ENCODE data around the gene CKAP2L.

Gene CKAP2L

DNA sequence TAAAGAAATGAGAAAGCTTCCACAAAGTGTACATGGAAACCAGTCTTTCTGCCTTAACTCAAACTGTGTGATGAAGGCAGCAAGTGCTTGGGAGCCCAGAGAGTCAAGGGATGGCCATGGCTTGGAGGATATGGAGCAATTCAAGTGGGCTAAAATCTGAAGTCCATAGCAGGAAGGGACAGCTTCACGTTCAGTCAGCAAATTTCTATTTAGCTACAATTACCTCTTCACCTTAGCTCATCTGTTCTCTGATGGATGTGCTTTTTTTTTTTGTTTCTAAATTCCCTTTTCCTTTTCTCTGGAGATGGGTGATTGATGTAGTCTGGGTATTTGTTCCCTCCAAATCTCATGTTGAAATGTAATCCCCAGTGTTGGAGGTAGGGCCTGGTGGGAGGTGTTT lies 24.8 kb upstream of the CKAP2L start:
- H3K9me3 ChIP-seq (replicated peaks; ENCODE audit: low read length), result no peaks in the 10 kb centered on the region
- H3K4me2 ChIP-seq (ENCODE audit: low read length), result no peak overlapping the region
- peaks cover 4% of the 10 kb centered on the region for H3K4me1 ChIP-seq (ENCODE audit: control insufficient read depth, insufficient read depth, low read length)
- no peak overlapping the region for H3K9ac ChIP-seq (ENCODE audit: low read depth, low read length)
- H3K4me3 ChIP-seq (ENCODE audit: low read length), result no peak overlapping the region
- no peaks in the 10 kb centered on the region for H3K27me3 ChIP-seq (ENCODE audit: control insufficient read depth, insufficient read depth, low read length)
- H3K36me3 ChIP-seq (ENCODE audit: insufficient read depth, low read length), result no peaks in the 10 kb centered on the region

DNA sequence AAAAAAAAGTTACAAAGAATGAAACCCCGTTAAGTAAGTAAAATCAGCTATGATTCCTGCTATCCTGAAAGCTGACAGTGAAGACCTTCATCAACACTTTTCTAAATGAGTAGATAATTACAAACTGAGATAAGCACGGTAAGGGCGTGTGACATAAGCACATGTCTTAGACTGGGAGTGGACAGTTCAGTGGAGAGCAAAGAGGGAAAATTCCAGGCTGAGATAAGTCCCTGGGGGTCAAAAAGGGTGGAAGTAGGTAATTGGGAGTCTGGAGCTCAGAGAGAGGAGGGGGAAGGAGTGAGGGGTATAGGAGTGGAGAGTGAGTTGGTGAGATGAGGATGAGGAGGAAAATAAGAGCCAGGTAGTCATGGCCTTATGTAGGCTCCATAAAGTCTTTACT lies 24.2 kb upstream of the CKAP2L start:
- Histone ChIP-seq H3K4me2 (ENCODE audit: low read length) (no peak overlapping the region), H3K9me3 (replicated peaks; ENCODE audit: low read length) (no peaks in the 10 kb centered on the region), H3K27me3 (ENCODE audit: control insufficient read depth, insufficient read depth, low read length) (no peaks in the 10 kb centered on the region), H3K9ac (ENCODE audit: low read depth, low read length) (no peak overlapping the region), H3K36me3 (ENCODE audit: insufficient read depth, low read length) (no peaks in the 10 kb centered on the region), H3K4me3 (ENCODE audit: low read length) (no peak overlapping the region), H3K4me1 (ENCODE audit: control insufficient read depth, insufficient read depth, low read length) (peaks cover 4% of the 10 kb centered on the region)

DNA sequence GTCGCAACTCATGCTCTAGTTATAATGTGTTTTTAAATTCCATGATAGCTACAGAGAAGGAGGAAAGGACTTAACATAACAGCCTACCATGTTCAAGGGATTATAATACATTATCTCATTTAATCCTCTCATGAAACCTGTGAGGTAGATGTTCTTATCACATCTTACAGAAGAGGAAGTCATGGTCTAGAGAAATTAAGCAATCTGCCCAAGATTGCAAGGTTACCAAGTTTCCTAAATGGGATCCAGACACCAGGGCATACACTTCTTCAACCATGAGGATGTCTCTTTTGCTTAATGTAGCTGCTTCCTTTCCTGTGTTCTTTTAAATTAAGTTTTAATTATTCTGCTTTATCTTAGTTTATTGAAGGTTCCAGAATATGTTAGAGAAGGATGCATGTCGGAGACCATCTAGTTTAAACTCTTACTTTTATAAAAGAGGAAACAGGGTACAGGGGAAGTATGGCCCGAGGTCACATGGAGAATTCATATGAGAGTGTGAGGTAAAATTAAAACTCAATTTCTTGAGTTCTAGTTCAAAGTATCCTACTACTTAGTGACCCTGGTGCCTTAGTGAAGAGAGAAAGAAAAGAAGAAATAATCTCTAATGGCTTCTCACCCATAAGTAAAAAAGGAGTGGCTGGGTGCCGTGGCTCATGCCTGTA lies 23.5 kb upstream of the CKAP2L start:
- H3K4me3 ChIP-seq (ENCODE audit: low read length), result no peak overlapping the region
- H3K4me2 ChIP-seq (ENCODE audit: low read length), result no peak overlapping the region
- no peaks in the 10 kb centered on the region for H3K27me3 ChIP-seq (ENCODE audit: control insufficient read depth, insufficient read depth, low read length)
- no peak overlapping the region for H3K9ac ChIP-seq (ENCODE audit: low read depth, low read length)
- no peaks in the 10 kb centered on the region for H3K36me3 ChIP-seq (ENCODE audit: insufficient read depth, low read length)
- peaks cover 4% of the 10 kb centered on the region for H3K4me1 ChIP-seq (ENCODE audit: control insufficient read depth, insufficient read depth, low read length)
- H3K9me3 ChIP-seq (replicated peaks; ENCODE audit: low read length), result no peaks in the 10 kb centered on the region

DNA sequence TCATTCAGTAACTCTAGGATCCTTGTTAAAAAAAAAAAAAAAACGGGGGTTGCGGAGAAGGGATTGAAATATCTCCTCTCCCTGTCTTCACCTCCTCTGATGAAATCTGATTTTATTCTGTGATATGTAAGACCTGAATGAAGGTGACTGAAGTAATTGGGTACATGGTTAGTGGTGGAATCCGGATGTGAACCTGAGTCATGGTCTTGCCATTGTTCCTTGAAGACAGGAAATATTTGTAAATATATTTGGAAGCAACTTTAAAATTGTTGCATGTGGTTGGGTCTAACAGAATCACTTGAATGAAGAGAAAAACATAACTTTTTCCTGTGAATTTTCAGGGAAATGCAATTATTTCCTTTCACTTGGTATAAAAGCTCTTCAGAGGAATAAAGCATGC lies 22.9 kb upstream of the CKAP2L start:
- Histone ChIP-seq H3K4me3 (ENCODE audit: low read length) (no peak overlapping the region), H3K9me3 (replicated peaks; ENCODE audit: low read length) (no peaks in the 10 kb centered on the region), H3K36me3 (ENCODE audit: insufficient read depth, low read length) (no peaks in the 10 kb centered on the region), H3K9ac (ENCODE audit: low read depth, low read length) (no peak overlapping the region), H3K4me2 (ENCODE audit: low read length) (no peak overlapping the region), H3K27me3 (ENCODE audit: control insufficient read depth, insufficient read depth, low read length) (no peaks in the 10 kb centered on the region), H3K4me1 (ENCODE audit: control insufficient read depth, insufficient read depth, low read length) (peaks cover 4% of the 10 kb centered on the region)

DNA sequence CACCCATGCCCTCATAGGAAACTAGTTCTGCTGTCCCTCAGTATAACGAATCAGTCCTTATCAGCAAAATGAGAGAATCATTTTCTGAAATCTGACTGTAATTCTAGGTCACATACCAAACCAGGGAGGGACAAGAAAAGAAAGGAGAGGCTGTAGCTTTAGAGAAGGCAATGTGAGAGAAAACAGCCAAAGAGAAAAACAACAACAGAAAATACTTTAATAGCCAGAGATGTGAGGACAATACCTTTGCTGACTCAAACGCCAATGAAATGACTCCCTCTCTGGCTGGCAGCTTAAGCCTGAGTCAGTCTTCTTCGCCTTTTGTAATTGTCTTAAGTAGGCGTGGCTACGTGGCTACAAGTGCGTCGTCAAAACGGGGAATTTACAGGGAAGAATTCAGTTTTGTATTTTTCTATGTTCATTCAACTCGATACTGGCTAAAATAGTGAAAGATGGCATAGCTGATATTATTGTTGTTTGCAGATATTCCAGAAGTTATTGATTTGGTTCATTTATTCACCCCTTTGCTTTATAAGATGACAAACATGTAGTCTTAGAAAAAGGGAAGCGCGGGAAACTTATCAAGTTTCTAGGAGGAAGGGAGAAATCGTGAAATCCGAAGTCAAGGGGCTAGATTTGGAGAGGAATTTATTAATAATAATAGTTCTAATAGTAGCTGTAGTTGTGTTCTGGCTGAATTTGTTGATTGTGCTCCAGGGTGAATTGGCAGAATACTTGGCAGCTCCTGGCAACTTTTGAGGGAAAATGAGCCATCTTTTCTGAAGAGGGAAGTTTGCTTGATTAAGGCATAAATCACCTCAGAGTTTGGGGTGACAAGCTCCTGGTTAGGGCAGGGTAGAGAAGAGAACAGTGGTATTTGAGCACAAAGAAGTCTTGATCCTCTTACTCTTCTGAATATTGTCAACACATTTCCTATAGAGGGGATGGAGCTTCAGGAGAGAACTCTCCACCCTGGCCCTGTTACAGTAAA lies 20.1 kb upstream of the CKAP2L start, which contains the start of gene IL1A:
Gene IL1A, minus strand, starts transcription at position 295 of the 991 bp plus-strand sequence. CDS start 723 bp downstream, outside the sequence.
- H3K9ac ChIP-seq (ENCODE audit: low read depth, low read length), result no peak within 1 kb of the TSS
- H3K27me3 ChIP-seq (ENCODE audit: control insufficient read depth, insufficient read depth, low read length), result no peaks in the 10 kb centered on the region
- H3K9me3 ChIP-seq (replicated peaks; ENCODE audit: low read length), result no peaks in the 10 kb centered on the region
- no peaks in the 10 kb centered on the region for H3K36me3 ChIP-seq (ENCODE audit: insufficient read depth, low read length)
- peaks cover 4% of the 10 kb centered on the region for H3K4me1 ChIP-seq (ENCODE audit: control insufficient read depth, insufficient read depth, low read length)
- H3K4me2 ChIP-seq (ENCODE audit: low read length), result peak within 1 kb of the TSS; percentile 51
- no peak within 1 kb of the TSS for H3K4me3 ChIP-seq (ENCODE audit: low read length)

DNA sequence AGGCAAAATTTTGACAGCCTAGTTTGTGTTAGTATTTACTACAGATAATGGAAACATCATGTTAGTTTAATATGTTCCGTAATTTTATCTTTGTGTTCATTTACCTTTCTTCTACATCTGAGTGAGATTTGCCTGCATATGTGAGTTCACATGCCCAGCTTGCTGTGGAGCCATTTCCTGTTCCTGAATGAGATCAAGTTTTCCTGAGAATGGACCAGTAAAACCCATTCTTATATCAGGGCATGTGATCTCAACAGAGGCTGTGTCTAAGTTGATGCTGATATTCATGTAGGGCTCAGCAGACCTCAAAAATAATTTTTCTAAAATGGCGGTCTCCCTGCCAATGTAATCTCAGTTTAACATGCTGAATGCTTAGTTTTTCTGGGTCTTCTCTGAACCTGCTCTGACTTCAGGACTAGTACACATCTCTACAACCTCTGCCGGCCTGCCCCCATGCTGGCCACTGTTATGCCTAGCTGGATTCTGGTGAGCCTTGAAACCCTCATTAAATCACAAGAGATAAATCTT lies 18.8 kb upstream of the CKAP2L start:
- Histone ChIP-seq H3K4me2 (ENCODE audit: low read length) (no peak overlapping the region), H3K4me3 (ENCODE audit: low read length) (no peak overlapping the region), H3K4me1 (ENCODE audit: control insufficient read depth, insufficient read depth, low read length) (peaks cover 4% of the 10 kb centered on the region), H3K9ac (ENCODE audit: low read depth, low read length) (no peak overlapping the region), H3K27me3 (ENCODE audit: control insufficient read depth, insufficient read depth, low read length) (no peaks in the 10 kb centered on the region), H3K36me3 (ENCODE audit: insufficient read depth, low read length) (no peaks in the 10 kb centered on the region), H3K9me3 (replicated peaks; ENCODE audit: low read length) (no peaks in the 10 kb centered on the region)

DNA sequence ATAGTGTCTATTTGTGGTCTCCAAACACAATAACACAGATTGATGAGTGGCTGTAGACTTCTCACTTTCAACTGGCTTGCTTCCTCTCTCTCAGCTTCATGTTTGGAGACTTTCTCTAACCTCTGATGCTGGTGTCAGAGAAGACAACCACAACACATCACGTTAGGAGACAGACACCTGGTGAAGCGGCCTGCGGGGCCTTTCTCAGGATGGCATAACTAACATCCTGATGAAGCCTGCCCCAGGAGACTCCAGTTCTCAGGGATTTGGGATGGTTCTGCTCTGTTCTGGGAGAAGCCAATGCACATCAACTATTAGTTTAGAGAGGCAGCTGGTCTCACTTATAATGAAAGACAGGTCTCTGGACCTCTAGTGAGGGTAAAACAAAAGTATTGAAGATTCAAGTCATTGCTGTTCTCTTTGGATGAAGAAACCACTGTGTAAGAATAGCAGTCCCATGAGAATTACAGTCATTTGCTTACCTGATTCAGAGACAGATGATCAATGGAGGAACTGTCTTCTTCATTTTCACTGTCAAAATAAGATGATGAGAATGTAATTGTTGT lies 17.9 kb upstream of the CKAP2L start:
- no peak overlapping the region for H3K4me3 ChIP-seq (ENCODE audit: low read length)
- no peaks in the 10 kb centered on the region for H3K9me3 ChIP-seq (replicated peaks; ENCODE audit: low read length)
- no peak overlapping the region for H3K4me2 ChIP-seq (ENCODE audit: low read length)
- H3K4me1 ChIP-seq (ENCODE audit: control insufficient read depth, insufficient read depth, low read length), result peaks cover 4% of the 10 kb centered on the region
- no peaks in the 10 kb centered on the region for H3K27me3 ChIP-seq (ENCODE audit: control insufficient read depth, insufficient read depth, low read length)
- no peak overlapping the region for H3K9ac ChIP-seq (ENCODE audit: low read depth, low read length)
- H3K36me3 ChIP-seq (ENCODE audit: insufficient read depth, low read length), result no peaks in the 10 kb centered on the region

DNA sequence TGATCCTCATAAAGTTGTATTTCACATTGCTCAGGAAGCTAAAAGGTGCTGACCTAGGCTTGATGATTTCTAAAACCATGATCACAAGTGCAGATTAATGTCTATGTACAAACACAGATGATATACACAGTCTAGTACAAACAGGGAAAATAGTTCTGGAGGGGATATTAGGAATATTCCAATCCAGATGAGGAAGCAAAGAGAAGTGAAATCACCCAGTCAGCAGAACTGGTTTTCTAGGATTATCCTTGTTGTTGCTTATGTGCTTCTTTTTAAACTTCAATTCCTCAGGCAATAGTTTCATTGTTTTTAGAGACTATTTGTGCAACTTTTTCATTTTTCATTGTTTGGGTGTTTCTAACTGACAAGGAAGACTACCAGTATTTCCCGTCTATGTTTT lies 15.2 kb upstream of the CKAP2L start:
- Histone ChIP-seq H3K4me1 (ENCODE audit: control insufficient read depth, insufficient read depth, low read length) (peaks cover 4% of the 10 kb centered on the region), H3K9ac (ENCODE audit: low read depth, low read length) (no peak overlapping the region), H3K36me3 (ENCODE audit: insufficient read depth, low read length) (no peaks in the 10 kb centered on the region), H3K4me2 (ENCODE audit: low read length) (no peak overlapping the region), H3K27me3 (ENCODE audit: control insufficient read depth, insufficient read depth, low read length) (no peaks in the 10 kb centered on the region), H3K4me3 (ENCODE audit: low read length) (no peak overlapping the region), H3K9me3 (replicated peaks; ENCODE audit: low read length) (no peaks in the 10 kb centered on the region)

DNA sequence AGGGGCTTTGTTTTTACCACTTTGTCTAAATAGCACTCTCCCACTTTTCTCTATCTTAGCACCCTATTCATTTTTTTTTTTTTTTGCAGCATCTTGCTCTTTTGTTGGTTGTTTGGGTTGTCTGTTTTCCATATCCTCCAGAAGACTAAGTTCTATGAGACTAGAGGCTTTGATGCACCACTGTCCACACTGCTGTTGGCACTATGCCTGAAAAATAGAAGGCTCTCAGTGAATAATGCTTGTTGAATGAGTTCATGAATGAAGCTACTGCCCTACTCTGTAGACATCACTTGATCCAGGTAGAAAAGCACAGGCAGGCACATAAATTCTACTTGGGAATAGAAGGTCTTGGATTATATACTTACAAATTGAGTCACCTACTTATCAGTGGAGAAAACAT lies 12.6 kb upstream of the CKAP2L start:
- no peaks in the 10 kb centered on the region for H3K36me3 ChIP-seq (ENCODE audit: insufficient read depth, low read length)
- no peak overlapping the region for H3K4me3 ChIP-seq (ENCODE audit: low read length)
- H3K9ac ChIP-seq (ENCODE audit: low read depth, low read length), result no peak overlapping the region
- no peaks in the 10 kb centered on the region for H3K9me3 ChIP-seq (replicated peaks; ENCODE audit: low read length)
- no peaks in the 10 kb centered on the region for H3K27me3 ChIP-seq (ENCODE audit: control insufficient read depth, insufficient read depth, low read length)
- no peaks in the 10 kb centered on the region for H3K4me1 ChIP-seq (ENCODE audit: control insufficient read depth, insufficient read depth, low read length)
- H3K4me2 ChIP-seq (ENCODE audit: low read length), result no peak overlapping the region

DNA sequence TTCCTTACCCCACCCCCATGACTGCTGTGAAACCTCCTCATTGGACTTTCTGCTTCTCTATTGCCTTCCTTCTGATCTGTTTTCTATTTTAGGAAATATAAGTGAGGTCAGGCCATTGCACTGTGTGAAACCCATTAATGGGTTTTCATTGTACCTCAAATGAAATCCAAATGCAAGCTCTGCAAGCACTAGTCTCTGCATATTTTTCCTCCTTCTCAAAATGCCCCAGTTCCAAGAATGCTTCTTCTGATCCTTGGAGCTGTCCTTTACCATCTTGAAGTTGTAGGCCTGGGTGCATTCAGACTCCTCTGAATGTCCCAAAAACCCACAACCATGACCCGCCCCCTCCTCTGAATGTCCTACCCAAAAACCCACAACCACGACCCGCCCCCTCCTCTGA lies 11.7 kb upstream of the CKAP2L start:
- Histone ChIP-seq H3K9ac (ENCODE audit: low read depth, low read length) (no peak overlapping the region), H3K9me3 (replicated peaks; ENCODE audit: low read length) (no peaks in the 10 kb centered on the region), H3K4me2 (ENCODE audit: low read length) (no peak overlapping the region), H3K27me3 (ENCODE audit: control insufficient read depth, insufficient read depth, low read length) (no peaks in the 10 kb centered on the region), H3K4me1 (ENCODE audit: control insufficient read depth, insufficient read depth, low read length) (no peaks in the 10 kb centered on the region), H3K36me3 (ENCODE audit: insufficient read depth, low read length) (no peaks in the 10 kb centered on the region), H3K4me3 (ENCODE audit: low read length) (no peak overlapping the region)

DNA sequence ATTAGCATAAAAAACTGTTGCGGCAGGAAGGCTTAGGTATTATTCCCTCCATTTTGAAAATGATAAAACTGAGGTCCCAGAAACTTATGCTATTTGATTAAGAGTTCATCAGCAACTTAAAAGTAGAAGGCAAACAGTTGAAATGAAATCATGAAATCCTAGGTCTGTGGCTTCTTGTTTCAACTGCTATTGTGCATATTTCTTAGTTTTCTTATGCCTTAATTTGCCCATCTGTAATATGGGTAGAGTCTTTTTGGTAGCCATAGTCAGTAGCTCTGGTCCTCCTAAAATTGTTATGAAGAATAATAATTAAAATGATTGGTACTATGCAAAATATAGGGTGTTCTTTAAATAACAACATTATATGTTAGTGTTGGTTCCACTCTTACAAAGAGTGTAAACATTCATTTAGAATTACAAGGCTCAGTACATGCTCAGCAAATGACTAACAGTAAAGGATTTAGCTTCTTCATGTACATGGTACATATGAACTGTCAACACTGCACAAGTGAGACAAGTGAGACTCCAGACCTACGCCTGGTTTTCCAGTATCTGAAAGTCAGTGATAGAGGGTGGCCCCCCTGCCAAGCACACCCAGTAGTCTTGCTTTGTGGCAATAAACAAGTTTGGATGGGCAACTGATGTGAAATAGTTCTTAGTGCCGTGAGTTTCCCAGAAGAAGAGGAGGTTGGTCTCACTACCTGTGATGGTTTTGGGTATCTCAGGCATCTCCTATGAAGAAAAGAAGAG lies 10.3 kb upstream of the CKAP2L start:
- H3K36me3 ChIP-seq (ENCODE audit: insufficient read depth, low read length), result no peaks in the 10 kb centered on the region
- no peaks in the 10 kb centered on the region for H3K4me1 ChIP-seq (ENCODE audit: control insufficient read depth, insufficient read depth, low read length)
- no peak overlapping the region for H3K9ac ChIP-seq (ENCODE audit: low read depth, low read length)
- no peak overlapping the region for H3K4me3 ChIP-seq (ENCODE audit: low read length)
- H3K9me3 ChIP-seq (replicated peaks; ENCODE audit: low read length), result no peaks in the 10 kb centered on the region
- no peaks in the 10 kb centered on the region for H3K27me3 ChIP-seq (ENCODE audit: control insufficient read depth, insufficient read depth, low read length)
- no peak overlapping the region for H3K4me2 ChIP-seq (ENCODE audit: low read length)
